ENCODE results near the gene ROS1.

The ROS1 gene

DNA sequence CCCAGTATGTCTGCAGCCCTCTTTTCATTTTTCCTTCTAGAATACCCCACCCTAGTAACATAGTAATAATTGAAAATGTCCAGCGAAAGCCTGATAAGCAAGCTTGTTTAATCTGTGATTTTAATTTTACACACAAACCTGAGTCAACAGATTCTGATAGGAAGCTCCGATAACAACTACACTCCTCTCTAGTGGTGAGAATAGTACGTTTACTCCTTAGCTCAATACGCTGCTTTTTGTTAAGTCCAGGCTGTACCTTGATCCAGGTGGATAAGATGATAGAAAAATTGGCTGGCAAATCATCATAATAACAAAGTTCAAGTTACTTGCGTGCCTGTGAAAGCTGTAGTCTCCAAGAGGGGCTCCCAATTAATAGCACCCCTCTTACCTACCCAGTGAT lies 31.3 kb upstream of the ROS1 start:
- Histone ChIP-seq H3K36me3 (no peaks in the 10 kb centered on the region), H3K27me3 (no peaks in the 10 kb centered on the region), H3K9me3 (no peaks in the 10 kb centered on the region), H3K4me3 (ENCODE audit: low read depth in 1 of 2, low read length in 1 of 2) (no peak overlapping the region), H3K27ac (no peak overlapping the region), H3K4me1 (ENCODE audit: control insufficient read depth in 1 of 2, insufficient read depth in 1 of 2, low read depth in 1 of 2, low read length in 1 of 2) (no peaks in the 10 kb centered on the region)
- TF ChIP-seq CTCF (IDR thresholded peaks at IDR 0.05) = no peak

DNA sequence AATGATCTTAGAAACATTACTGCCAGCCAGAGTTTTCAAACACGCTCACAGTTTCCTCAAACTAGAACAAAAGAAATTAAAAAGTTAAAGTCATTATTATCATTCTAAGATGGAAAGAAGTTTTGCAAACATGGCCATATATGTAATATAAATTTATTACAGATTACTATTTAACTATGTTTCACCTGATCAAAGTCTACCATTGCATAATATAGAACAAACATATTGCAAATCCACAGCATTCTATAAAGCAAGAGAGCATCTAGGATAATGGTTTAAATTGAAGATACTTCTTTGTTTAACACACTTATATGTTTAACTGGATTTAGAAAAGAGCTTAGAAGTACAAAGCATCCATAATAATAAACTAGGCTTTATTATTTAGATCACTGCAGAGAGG lies 30.5 kb upstream of the ROS1 start:
- no peaks in the 10 kb centered on the region for H3K27me3 ChIP-seq

DNA sequence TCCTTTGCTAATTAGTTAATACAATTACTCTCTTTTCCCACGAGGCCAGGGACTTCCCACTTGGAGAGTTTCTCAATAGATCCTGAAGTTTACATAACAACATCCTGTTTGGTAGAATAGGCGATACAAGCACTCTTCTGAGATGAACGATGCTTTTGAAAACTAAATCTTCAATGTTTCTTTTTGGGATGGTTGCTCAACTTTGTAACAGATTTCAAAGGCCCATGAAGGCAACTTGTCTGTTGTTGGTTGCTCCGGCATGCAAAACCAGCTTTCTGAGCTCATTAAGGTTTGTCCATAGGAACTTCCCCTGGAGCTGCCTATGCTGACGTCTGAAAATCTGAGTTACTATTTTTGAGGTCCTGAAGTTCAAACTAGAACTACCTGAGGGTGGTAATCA lies 25.9 kb upstream of the ROS1 start:
- no peaks in the 10 kb centered on the region for H3K9me3 ChIP-seq
- TF ChIP-seq CTCF (IDR thresholded peaks at IDR 0.05) = no peak
- no peak overlapping the region for H3K27ac ChIP-seq
- H3K4me1 ChIP-seq (ENCODE audit: control insufficient read depth in 1 of 2, insufficient read depth in 1 of 2, low read depth in 1 of 2, low read length in 1 of 2) = no peaks in the 10 kb centered on the region
- H3K4me3 ChIP-seq (ENCODE audit: low read depth in 1 of 2, low read length in 1 of 2) = no peak overlapping the region
- H3K36me3 ChIP-seq = no peaks in the 10 kb centered on the region
- H3K27me3 ChIP-seq = peaks cover 32% of the 10 kb centered on the region

More for the DNA sequence above, 30.5 kb upstream of the ROS1 start:
- no peak for TF ChIP-seq CTCF (IDR thresholded peaks at IDR 0.05)
- Histone ChIP-seq H3K36me3 (no peaks in the 10 kb centered on the region), H3K9me3 (no peaks in the 10 kb centered on the region), H3K4me3 (ENCODE audit: low read depth in 1 of 2, low read length in 1 of 2) (no peak overlapping the region), H3K27ac (no peak overlapping the region), H3K4me1 (ENCODE audit: control insufficient read depth in 1 of 2, insufficient read depth in 1 of 2, low read depth in 1 of 2, low read length in 1 of 2) (no peaks in the 10 kb centered on the region)

GRCh38 chr6:117449549-117450439 lies 24.1 kb upstream of the ROS1 start:
- H3K27me3 ChIP-seq = peaks cover 34% of the 10 kb centered on the region
- H3K36me3 ChIP-seq = no peaks in the 10 kb centered on the region
- H3K4me1 ChIP-seq (ENCODE audit: control insufficient read depth in 1 of 2, insufficient read depth in 1 of 2, low read depth in 1 of 2, low read length in 1 of 2) = no peaks in the 10 kb centered on the region
- no peak for TF ChIP-seq CTCF (IDR thresholded peaks at IDR 0.05)
- no peak overlapping the region for H3K4me3 ChIP-seq (ENCODE audit: low read depth in 1 of 2, low read length in 1 of 2)
- H3K9me3 ChIP-seq = no peaks in the 10 kb centered on the region
- no peak overlapping the region for H3K27ac ChIP-seq

- Histone ChIP-seq H3K27me3 (peaks cover 34% of the 10 kb centered on the region), H3K9me3 (no peaks in the 10 kb centered on the region), H3K36me3 (no peaks in the 10 kb centered on the region), H3K4me3 (ENCODE audit: low read depth in 1 of 2, low read length in 1 of 2) (no peak overlapping the region), H3K4me1 (ENCODE audit: control insufficient read depth in 1 of 2, insufficient read depth in 1 of 2, low read depth in 1 of 2, low read length in 1 of 2) (no peaks in the 10 kb centered on the region), H3K27ac (no peak overlapping the region)
- TF ChIP-seq CTCF (IDR thresholded peaks at IDR 0.05) = no peak
Observed at GRCh38 chr6:117448732-117449485, 23.2 kb upstream of the ROS1 start.

Measured in neutrophil (primary cell).